ENCODE data around the gene SLC2A5.

DNA sequence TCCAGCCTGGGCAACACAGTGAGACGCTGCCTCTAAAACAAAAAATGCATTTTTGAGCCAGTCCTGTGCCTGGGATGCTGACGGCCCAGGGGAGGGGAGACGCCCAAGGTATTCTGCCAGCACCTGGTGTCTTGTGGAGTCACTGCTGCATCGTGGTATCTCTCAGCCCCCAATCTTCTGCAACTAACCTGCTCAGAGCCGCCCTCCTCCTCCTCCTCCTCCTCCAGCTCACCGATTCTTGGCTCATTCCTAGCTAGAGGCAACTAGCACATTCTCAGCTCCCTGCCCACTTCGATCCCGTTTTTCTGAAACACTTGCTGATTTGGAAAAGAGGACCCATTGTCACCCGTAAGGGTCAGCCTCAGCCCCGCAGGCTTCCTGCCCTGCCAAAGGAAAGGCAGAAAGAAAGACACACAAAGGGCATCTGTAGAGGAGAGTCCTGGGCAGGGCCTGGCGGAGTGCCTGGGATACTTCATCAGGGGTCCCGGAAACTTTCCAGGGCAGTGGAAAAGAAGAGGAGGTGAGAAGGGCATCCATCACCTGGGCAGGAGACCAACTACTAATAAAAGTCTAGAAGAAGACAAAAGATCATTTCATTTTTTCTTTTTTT lies 38.7 kb upstream of the SLC2A5 start:
- TF ChIP-seq CTCF (IDR thresholded peaks at IDR 0.05 in 8 of 11, conservative IDR thresholded peaks at IDR 0.05 in 3 of 11): no peak
- no peak for TF ChIP-seq POLR2AphosphoS5 (IDR thresholded peaks at IDR 0.05)
- no peak for TF ChIP-seq POLR2A (IDR thresholded peaks at IDR 0.05)

Data from spleen (tissue), 7 donors.